GM18508 (cell line): ENCODE results near the gene TPRG1.

Experiments
- ATAC-seq: cut with Tn5 transposase; IDR thresholded peaks from one replicate; pipeline ENCODE4 v1.9.1; 2021; ENCODE audit warnings: moderate number of reproducible peaks; ENCODE audit not compliant: insufficient read depth, unreplicated experiment

Gene TPRG1

DNA sequence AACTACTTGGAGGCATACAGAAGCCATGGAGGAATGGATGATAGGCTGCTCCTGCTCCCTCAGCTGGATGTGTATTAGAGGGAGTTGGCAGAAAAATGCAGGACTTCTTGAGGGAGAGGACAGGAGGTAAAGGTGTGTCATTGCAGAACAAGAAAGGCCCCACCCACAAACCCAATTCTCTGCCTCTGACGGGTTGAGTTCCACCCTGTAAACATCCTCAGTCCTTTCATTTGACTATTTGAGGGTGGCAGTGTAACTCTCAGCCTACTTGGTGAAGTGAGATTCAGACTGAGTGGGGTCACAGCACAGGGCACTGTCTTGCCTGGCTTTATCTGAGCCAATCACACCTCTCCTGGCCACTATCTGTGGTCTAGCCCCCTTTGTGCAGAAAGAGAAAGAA is at the start of gene TPRG1:
Gene TPRG1 (plus strand): TSS at position 265 of the 400 bp plus-strand sequence. CDS start 35,414 bp downstream, outside the sequence.
- ATAC-seq: no peak

- ATAC-seq: no peak
Measured at GRCh38 chr3:189122110-189122509, 49.7 kb upstream of the TPRG1 start.

DNA sequence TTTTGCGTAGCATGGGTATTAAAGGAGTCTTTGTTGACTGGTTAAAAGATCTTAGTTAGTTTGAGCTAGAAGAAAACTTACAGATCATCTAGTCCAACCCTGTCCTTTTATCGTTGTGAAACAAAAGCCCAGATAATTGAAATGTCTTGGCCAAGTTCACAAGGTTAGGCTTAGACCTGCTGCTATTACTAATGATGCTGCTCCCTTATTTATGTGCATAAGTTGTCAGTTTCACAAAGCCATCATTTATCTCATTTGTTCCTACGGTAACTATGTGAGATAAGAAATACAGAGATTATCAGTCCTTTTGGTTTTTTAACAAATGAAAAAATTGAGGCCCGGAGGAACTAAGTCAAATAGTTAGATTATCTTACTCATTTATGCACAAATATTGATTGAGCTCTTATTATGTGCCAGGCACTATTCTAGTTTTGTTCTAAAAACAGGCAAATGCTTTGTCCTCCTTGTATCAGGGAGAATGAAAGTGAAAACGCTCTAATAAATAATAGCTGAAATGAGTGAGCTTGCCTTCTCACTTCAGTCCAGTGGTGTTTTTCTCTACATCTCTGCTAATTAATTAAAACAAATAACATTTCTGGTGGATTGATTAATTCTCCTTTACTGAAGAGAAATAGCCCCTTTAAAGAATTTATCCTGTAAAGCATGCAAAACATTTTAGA is 49.1 kb upstream of the TPRG1 start:
- ATAC-seq: no peak

DNA sequence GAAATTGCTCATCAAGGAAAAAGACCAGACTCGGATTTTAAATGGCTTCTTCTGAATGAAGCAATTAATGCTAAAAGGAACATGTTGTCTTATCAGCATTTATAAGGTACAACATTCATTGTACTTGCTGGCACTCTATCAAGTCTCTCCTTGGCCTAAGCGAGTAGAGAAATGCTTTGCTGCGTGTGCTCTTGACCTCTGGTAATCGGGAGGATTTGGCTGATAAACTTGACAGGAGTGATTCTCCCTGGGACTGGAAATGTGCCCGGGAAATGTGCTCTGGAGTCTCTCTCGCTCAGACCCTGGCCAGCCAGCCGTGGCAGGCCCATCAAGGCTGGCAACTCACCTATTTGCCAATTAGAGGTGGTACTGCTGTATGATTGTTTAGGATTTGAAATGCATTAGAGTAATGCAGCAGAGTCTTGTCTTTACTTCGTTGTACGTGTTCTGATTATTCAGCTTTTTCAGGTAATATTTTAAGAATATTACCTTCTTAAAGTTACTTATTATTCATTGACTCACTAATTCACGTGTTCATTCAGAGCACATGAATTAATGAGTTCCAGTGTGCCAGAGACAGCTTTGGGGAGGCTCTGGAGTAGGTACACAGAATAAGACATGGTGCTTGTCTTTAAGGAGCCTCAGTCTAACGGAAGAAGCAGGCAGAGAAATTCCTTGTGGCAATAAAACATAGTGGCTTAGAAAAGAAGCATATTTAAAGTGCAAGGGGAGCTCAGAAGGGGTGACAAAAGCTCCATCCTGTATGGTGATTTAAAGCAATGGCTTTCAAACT is 48.0 kb upstream of the TPRG1 start:
- ATAC-seq: no peak

- ATAC-seq: peak; percentile 83
Measured at GRCh38 chr3:189132231-189132671, 39.5 kb upstream of the TPRG1 start.

- ATAC-seq: no peak
Measured at GRCh38 chr3:189132839-189133238, 38.9 kb upstream of the TPRG1 start.

- no peak for ATAC-seq
Measured at GRCh38 chr3:189133768-189134167, 38.0 kb upstream of the TPRG1 start.

- no peak for ATAC-seq
Measured at GRCh38 chr3:189137416-189137815, 34.4 kb upstream of the TPRG1 start.

DNA sequence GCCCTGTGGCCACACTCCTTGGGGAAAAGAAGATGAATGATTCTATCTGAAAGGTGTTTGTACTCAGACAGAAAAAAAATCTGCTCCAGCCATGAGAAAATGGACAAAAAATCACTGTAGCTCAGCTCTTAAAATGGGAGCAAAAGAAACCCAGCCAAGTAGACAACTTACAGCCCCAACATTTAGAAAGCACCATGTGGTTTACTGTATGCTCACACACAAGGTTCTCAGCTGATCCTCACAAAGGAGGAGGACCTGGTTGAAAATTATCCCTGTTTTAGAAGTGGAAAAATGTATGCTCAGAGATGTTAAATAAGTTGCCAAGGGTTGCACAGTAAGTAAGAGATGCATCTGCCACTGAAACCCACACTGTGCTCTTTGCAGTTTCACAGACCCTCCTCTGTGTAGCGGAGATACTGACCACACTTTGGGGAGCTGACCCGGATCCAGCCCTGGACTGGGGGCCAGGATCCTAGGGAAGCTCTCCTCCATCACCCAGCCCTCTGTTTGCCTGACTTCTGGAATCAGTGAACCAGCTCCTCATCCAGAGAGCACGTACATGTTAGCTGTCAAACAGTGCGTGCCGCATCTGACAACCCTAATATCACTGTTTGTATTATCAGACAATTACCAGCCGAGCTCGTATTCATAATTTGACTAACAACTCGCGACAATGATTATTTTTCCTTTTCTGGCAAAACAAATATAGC is 32.7 kb upstream of the TPRG1 start:
- no peak for ATAC-seq

DNA sequence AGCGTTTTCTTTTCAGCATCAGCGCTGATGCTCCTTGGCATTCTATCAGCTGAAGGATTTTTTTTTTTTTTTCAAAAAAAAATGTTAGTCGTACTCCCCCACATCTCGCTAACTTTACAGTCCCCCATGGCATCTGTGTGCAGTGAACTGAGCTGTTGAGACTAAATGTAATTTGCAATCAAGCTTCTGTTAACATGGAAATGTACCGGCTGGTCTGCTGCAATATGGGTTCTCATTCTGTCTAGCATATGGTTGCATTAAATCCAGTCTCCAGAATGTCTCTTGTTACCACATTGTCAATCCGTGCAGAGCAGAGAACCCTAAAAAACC is 32.2 kb upstream of the TPRG1 start:
- ATAC-seq: no peak

DNA sequence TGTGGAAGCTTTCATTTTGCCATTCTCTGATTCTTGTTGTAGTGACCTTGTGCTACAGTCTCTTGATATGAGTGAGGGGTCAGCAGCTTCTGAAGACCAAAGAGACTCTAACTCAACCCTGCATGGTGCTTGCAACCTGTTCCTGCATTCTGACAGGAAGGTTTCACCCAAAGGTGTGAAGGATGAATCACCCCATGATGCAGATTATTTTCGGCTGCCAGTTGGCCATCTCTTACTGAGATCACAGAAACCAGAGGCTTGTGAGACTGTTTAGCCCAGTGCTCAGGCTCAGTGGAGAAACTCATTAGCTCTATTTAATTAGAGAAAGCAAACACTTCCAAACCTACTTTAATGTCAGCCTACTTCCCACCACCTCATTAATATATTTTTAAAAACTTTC is 29.2 kb upstream of the TPRG1 start:
- ATAC-seq: no peak

GRCh38 chr3:189143321-189143720 is 28.4 kb upstream of the TPRG1 start:
- no peak for ATAC-seq

DNA sequence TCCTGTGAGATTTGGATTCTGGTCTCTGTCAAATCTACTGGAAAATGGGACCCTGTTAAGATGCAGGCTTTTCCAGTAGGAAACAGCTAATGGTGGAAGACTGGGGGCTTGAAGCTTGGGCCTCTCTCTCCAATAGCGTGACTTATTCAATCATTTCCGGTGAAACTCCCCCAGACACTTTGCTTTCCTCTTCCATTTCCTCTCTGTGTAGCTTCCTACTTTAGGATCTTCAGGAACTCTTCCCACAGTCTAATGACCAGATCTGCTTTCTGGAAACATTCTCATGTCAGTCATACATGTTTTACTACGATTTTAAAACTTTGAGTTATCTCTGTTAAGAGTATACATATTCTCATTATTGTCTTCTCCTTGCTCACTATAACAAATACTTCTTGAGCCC is 28.0 kb upstream of the TPRG1 start:
- ATAC-seq: no peak

DNA sequence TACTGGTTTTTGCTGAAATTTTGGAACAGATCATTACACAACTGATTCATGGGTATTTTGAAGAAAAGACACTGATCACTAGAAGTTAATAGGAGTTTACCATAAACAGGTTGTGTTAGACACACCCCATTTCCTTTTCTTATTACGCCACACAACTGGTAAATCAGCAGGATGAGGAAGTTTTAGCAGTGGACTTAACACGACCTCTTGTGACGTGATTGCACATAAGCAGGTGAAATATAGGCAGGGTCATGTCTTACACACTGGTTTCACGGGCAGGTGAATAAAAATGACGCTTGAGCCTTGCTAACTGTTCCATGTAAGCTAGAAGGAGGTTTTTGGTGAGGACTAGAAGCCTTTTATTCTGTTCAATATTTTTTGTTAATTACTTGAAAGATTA is 27.1 kb upstream of the TPRG1 start:
- ATAC-seq: no peak

DNA sequence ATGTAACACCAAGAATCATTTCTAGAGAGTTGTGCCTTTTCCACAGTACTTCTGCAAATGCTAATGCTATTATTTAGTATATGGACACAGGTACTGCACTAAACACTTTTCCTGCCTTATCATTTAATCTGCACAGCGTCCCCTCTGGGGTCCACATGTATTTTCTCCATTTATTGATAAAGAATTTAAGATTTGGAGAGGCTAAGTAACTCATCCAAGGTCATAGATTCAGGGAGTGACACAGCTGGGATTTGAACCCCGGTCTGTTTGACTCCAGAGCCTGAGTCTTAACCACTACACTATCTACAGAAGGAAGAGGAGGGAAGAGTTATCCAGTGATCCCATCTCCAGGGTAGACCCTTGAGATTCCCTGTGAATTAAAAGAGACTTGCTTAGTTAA is 24.9 kb upstream of the TPRG1 start:
- no peak for ATAC-seq

GRCh38 chr3:189148081-189148507 is 23.7 kb upstream of the TPRG1 start:
- ATAC-seq: peak; percentile 77

DNA sequence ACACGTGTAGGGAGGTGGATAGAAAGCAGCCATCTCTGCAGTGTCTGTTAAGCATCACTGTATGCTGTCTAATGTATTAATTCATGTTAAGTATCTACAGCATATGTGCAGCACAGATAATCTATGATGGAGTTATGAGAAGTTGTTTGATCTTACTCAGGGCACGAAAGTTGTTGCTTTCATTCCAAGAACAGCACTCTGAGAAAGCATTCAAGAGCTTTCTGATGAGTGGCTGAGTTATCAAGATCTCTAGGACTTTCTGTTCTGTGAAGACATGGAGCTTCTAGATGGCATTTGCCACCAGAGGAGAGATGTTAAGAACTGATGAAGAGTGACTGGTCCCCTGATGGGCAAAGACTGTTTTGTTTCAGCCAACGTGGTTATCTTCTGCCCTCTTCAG is 22.6 kb upstream of the TPRG1 start:
- ATAC-seq: no peak

- no peak for ATAC-seq
Measured at GRCh38 chr3:189157232-189158007, 14.4 kb upstream of the TPRG1 start.

- no peak for ATAC-seq
Measured at GRCh38 chr3:189158034-189158433, 13.7 kb upstream of the TPRG1 start.

DNA sequence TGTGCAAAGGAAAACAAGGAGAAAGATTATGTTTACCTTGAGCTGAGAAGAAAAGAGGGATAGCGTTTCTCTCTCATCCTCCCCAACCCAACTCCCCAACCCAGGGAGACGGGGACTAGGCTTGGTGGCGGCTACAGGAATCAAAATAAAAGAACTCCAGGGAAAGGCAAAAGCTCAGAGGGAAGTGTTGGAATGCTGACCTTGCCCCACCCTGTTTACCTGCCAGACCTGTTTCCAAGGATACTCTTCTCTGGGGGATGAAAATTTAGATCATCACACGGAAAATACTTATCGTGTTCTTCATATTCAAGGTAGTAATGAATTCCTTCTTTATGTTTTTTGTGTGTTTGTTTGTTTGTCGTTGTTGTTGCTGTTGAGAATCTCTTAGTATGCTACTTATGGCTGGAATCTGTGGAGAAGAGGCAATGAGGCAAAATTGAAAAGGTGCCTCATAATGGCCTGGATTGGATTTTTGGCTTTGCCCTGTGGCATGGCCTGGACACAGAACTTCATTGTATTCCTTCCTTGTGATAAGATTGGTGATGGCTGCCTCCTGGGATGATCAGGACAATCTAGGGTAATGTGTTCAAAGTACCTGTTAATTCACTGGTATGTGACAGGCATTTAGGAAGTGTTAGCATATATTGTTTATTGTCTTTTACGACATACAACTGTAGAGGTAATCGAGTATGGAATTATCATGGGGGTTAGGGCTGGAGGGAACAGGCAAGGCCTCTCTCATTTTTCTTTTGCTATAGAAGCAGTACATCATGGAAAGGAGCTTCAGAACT is 11.1 kb upstream of the TPRG1 start:
- ATAC-seq: no peak
